Measurements from ENCODE around the gene MOGAT3. TPM values are rescaled to one million over a fixed set of nuclear protein-coding genes. Genes with fewer than 3 reads are reported as not detected.

Gene MOGAT3
- total and polyA plus RNA-seq, 2 of the 4 experiments (the other 2 are of a cell fraction): not detected

DNA sequence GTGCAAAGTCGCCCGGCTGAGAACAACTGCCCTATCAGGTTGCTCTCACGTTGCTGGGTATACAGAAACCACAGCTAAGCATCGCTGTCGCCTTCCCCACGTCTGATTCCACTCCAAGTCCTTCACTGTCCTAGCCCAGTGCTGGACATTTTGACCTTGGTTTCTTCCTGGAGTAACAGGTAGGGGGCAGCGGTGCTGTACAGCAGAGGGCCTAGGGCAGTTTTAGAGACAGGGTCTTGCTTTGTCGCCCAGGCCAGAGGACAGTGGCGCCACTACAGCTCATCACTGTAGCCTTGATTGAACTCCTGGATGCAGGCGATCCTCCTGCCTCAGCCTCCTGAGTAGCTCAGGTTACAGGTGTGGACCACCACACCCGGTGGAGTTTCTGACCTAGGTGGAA lies 34.2 kb upstream of the MOGAT3 start:
- Histone ChIP-seq H4K20me1 (ENCODE audit: insufficient read depth, low read length) (peaks cover 12% of the 10 kb centered on the region), H3K27me3 (ENCODE audit: control insufficient read depth, insufficient read depth, low read length) (no peaks in the 10 kb centered on the region), H3K14ac (replicated peaks; ENCODE audit: low read depth, low read length) (no peak overlapping the region), H2AK5ac (ENCODE audit: low read depth, low read length) (no peak overlapping the region), H2BK120ac (ENCODE audit: low read depth, low read length) (no peak overlapping the region), H3K27ac (ENCODE audit: insufficient read depth, low read length) (no peak overlapping the region), H2BK15ac (ENCODE audit: low read depth, low read length) (no peak overlapping the region), H2AK9ac (replicated peaks; ENCODE audit: low read depth, low read length, poor library complexity) (peak overlapping the region; percentile 42), H3K36me3 (ENCODE audit: control insufficient read depth, insufficient read depth, low read length) (peaks cover 29% of the 10 kb centered on the region), H3K23ac (ENCODE audit: low read depth, low read length) (no peak overlapping the region), H2BK5ac (ENCODE audit: low read depth, low read length, poor library complexity, severe bottlenecking) (no peak overlapping the region), H2BK20ac (ENCODE audit: low read depth, low read length) (no peak overlapping the region), H3K4me3 (ENCODE audit: insufficient read depth, low read depth, low read length) (no peak overlapping the region), H3K79me1 (ENCODE audit: low read depth in 1 of 2, low read length in 2 of 2) (peaks cover 0 to 18% of the 10 kb centered on the region in 2 experiments; a peak in 2 of 4 replicates), H3K4ac (ENCODE audit: low read depth, low read length) (no peak overlapping the region), H3K9me3 (ENCODE audit: control insufficient read depth, insufficient read depth, low read length) (no peaks in the 10 kb centered on the region), H3K9me1 (ENCODE audit: insufficient read depth, low read length) (peaks cover 4% of the 10 kb centered on the region), H3K4me2 (ENCODE audit: low read depth, low read length) (no peak overlapping the region), H3K9ac (ENCODE audit: low read depth, low read length) (no peak overlapping the region), H4K5ac (ENCODE audit: low read depth, low read length) (no peak overlapping the region), H4K8ac (ENCODE audit: low read depth in 2 of 2, low read length in 2 of 2) (no peak overlapping the region), H3K4me1 (ENCODE audit: control insufficient read depth, insufficient read depth, low read length) (peaks cover 8% of the 10 kb centered on the region), H3K18ac (ENCODE audit: low read depth, low read length) (no peak overlapping the region), H4K91ac (ENCODE audit: insufficient read depth, low read depth, low read length) (no peak overlapping the region), H3K56ac (ENCODE audit: extremely low read depth, insufficient read depth, low read length) (no peak overlapping the region), H2AFZ (replicated peaks; ENCODE audit: low read length, poor library complexity) (no peak overlapping the region)
- dilution Hi-C loops (cut with HindIII; ENCODE audit: low sequenced_read_pairs, unreplicated experiment) (no loop called here), intact Hi-C loops (cut with micrococcal nuclease) (no loop called here), in situ Hi-C loops (cut with MboI; ENCODE audit: low sequenced_read_pairs) (no loop called here)
- ATAC-seq (ENCODE audit: low read depth) (no peak), DNase-seq (no peak)
- ChIA-PET CTCF (interaction anchor here (0.6 kb wide), 1 partner anchor 434 kb away, joined by 5 read pairs; no protein-coding TSS in a partner anchor), POLR2A (ENCODE audit: unreplicated experiment) (no interaction called here)
- WGBS, 2 experiments (ENCODE audit: extremely low coverage in 2 of 2, insufficient read length in 1 of 2): 90% methylated on average over 6 of the region's 11 CpGs; no CpG with 5 or more reads in 1 of the 2 experiments
- BruUV-seq (replicated peaks): no TSS peak
- TF ChIP-seq CHD1 (IDR thresholded peaks at IDR 0.05; ENCODE audit: low read depth, low read length): no peak
- no peak for TF ChIP-seq RFX5 (IDR thresholded peaks at IDR 0.05; ENCODE audit: low read depth, low read length)
- TF ChIP-seq, protein P1, sequence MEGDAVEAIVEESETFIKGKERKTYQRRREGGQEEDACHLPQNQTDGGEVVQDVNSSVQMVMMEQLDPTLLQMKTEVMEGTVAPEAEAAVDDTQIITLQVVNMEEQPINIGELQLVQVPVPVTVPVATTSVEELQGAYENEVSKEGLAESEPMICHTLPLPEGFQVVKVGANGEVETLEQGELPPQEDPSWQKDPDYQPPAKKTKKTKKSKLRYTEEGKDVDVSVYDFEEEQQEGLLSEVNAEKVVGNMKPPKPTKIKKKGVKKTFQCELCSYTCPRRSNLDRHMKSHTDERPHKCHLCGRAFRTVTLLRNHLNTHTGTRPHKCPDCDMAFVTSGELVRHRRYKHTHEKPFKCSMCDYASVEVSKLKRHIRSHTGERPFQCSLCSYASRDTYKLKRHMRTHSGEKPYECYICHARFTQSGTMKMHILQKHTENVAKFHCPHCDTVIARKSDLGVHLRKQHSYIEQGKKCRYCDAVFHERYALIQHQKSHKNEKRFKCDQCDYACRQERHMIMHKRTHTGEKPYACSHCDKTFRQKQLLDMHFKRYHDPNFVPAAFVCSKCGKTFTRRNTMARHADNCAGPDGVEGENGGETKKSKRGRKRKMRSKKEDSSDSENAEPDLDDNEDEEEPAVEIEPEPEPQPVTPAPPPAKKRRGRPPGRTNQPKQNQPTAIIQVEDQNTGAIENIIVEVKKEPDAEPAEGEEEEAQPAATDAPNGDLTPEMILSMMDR (conservative IDR thresholded peaks at IDR 0.05; ENCODE audit: low read depth, low read length): peak; percentile 25; the same call in 1 of the 2 replicates
- no peak for TF ChIP-seq POLR2A (IDR thresholded peaks at IDR 0.05; ENCODE audit: low read depth, low read length)
- peak; percentile 1; the same call in 1 of the 2 replicates for TF ChIP-seq RAD21 (IDR thresholded peaks at IDR 0.05; ENCODE audit: low read length)

Data from IMR-90 (cell line).